Measurements from ENCODE around the gene PTOV1.
A peak's percentile ranks its signal among the peaks of the same experiment; 100 is the strongest.

The PTOV1 gene

DNA sequence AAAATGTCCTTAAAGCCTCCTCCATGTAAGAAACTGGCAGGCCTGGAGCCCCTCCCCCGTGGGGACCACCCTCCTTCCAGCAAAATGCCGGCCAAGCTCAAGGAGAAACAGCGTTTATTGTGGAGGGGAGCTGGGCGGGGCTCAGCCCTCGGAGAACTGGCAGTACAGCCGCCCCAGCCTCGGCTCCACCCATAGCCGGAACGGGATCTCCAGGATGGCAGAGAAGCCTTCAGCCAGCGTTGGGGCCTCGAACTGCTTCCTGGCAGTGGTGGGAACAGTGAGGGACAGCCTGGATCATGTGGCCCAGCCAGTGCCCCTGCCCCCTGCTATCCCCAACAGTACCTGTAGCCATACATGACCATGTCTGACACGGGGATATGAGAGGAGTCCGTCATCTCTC is 10.1 kb downstream of the PTOV1 start:
- DNase-seq, result peak; percentile 76

DNA sequence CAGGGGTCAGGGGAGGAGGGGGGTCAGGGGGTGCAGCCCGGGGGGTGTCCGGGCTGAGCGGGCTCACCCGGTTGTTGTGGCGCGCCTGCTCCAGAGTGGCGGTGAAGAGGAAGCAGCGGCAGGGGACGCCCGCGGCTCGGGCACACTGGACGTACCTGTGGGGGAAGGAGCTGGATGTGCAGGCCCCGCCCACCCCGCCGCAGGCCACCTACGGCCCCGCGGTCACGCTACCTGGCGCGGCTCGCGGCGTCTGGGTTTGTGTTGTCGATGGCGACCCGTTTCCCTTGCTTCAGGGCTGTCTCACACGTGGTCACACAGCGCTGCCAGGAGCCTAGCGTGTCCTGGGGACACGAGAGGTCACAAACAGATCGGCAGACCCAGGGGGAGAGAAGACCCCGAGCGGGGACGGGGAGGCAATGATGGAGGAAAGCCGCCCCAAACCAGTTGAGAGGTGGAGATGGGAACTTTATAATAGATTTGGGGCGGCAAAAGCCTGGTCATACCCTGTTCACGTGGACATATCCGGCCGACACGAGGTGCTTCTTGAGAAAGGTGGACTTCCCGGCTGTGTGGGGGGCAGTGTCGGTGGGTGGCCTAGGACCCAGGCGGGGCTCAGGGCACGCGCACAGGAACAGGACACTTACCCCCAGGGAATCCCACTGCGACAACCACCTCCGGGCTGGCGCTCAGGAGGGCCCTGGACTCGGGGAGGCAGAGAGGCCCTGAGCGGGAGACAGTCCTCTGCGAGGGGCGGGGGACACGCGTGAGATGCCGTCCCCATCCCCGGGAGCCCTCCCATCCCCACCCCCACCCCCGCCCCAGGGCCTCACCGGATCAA is 10.8 kb downstream of the PTOV1 start:
- DNase-seq, result peak; percentile 25

DNA sequence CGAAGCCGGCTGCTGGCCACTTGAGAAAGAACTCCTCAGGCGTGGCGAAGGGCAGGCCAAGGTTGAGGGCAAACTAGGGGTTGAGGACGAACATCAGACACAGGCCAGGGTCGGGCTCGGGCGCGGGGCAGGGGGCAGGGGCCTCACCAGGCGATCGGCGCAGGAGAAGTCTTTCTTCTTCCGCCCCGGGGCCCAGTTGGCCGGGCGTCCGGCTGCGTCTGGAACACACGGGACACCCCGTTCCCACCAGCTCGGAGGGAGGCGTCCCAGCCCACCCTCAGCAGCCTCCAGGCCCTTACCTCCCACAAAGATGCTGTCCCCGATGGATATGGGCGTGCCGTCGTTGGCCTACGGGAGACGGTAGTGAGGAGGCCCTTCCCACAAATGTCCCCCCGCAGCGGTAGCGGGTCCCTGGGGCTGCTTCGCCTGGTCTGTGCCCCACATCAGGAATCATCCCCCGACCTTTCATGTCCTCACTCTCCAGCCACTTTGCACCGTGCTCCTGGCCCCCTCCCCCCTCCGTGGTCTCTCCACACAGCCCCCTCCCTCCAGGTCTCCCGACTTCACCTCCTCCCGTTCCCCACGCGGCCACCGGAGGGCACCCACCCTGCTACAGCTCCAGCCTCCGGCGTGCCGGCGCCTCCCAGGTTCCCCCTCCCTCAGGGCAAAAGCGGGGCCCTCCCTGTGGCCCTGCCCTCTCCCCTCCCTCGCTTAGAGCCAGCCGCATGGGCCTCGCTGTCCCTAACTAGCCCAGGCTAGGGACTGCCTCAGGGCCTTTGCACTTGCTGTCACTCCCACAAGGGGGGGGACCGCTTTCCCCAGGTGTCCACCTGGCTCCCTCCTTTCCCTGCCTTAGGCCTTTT is 11.7 kb downstream of the PTOV1 start:
- peak; percentile 39 for DNase-seq

DNA sequence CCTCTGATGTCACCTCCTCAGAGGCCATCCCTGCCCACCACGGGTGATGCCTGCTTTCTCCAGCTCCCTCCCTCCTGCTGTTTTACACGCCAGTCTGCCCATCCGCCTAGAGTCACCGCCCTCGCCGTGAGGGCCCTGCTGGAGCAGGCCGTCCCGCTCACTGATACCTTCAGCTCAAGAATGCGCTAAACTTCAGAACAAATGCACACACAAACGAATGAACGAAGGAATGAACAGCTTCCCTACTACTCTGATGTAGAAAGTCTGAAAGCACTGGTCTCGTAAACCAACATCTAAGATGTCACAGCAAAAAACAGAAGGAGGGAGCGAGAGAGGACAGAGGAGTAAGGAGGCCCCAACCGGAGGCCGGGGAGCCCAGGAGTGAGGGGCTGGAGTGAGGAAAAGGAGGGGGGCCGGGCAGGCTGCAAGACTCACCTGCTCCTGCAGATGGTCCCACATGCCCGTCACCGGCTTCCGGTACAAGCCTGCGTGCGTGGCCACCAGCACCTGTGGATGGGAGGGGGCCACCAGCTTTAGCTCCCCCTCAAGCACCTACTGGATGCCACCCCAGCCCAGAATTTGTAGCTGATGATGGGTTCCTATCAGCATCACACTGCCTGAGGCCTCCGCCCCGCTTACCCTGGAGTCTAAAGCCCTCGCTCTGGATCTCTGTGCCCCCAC is 12.4 kb downstream of the PTOV1 start:
- DNase-seq, result no peak

DNA sequence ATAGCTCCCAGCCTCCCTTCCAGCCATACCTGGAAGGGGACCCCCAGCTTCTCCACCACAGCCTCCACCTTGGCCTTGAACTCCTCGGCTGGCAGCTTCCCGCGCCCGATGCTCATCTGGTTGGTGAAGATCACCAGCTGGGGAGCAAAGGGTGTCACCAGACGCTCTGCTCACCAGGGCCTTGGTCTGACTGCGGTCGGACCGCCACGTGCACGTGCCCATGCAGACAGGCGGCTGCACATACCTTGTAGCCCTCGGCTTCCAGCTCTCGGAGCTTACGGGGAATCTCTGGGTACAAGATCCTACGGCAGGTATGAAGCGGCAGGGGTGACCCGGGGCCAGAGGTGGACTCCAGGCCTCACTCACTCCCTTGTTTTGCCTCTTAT is 13.0 kb downstream of the PTOV1 start:
- DNase-seq, result peak; percentile 24

DNA sequence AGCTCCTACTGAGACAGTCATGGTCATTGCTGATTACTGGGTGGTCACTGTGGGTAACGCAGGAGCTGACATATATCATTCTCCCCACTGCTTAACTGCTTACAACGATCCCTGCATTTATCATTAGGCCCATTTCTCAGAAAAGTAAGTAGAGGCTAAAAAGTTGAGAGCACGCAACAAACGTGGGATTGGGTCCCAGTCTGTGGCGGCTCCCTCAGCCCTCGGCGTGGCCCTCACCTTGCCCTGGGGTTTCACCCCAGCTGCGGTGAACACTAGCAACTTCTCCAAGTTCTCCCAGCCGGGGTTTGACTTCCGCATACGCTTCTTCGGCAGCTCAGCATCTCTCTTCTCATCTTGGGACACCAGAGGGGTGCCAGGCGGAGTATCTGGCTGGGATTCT is 13.9 kb downstream of the PTOV1 start:
- DNase-seq, result no peak

DNA sequence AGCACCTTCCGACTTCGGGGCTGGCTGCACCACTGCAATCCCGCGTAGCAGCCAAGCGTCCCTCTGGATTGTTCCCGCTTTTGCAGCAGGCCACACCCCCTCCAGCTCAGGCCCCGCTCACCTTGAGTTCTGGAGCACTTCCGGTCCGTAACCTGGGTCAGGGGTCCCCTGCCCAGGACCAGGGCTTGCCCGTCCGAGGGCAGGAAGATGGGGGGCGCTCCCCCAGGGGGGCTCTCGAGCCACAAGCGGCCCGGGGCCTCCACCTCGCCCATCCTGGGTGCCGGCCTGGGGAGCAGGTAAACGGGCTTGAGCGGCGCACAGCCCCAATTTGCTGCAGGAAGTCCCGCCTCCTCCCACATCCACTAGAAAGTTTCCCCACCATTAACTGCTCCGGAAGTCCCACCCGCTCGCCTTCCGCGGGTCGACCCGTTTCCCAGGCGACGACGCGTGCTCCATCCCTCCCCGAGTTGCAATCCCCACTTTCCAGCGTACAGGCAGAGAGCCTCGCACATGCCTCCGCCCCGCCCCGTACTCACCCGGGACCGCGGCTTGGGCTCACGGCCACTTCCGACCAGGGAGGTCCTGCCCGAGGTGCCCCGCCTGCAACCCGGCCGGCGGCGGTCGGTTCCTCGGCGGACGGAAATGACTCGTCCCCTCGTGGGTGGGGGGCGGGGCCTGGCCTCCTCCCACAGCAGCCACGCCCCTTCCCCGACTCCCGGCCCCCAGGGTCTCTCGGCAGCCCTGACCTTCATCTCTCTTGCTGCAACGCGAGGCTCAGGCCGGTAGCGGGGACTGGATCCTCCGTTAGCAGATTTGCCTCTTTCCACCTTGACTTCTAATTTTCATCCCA is 16.2 kb downstream of the PTOV1 start, which contains the start of gene PNKP:
PNKP (minus strand) TSS at position 644 of the 850 bp plus-strand sequence; CDS start at position 272, 372 bp downstream.
- peak; percentile 96 for DNase-seq

DNA sequence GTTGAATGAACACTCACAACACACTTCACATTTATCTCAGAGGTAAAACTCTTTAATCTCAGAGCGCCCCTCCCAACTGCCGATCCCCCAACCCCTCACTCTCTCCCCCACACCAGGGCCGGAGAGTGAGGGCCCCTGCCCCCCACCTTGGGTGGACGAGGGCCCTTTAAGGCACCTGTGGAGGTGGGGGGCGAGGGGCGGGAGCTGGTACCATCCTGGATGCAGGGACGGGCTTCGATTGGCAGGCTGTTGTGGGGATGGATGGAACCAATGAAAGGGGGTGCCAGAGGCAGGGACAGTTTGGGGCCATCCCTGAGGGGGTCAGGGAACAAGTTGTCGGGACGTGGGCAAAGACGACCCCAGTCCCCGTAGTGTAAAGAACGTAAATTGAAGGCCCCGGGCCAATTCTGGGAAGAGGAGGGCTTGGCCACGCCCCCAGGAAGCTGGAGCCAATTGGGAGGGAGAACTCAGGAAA is 18.1 kb downstream of the PTOV1 start:
- DNase-seq, result no peak

DNA sequence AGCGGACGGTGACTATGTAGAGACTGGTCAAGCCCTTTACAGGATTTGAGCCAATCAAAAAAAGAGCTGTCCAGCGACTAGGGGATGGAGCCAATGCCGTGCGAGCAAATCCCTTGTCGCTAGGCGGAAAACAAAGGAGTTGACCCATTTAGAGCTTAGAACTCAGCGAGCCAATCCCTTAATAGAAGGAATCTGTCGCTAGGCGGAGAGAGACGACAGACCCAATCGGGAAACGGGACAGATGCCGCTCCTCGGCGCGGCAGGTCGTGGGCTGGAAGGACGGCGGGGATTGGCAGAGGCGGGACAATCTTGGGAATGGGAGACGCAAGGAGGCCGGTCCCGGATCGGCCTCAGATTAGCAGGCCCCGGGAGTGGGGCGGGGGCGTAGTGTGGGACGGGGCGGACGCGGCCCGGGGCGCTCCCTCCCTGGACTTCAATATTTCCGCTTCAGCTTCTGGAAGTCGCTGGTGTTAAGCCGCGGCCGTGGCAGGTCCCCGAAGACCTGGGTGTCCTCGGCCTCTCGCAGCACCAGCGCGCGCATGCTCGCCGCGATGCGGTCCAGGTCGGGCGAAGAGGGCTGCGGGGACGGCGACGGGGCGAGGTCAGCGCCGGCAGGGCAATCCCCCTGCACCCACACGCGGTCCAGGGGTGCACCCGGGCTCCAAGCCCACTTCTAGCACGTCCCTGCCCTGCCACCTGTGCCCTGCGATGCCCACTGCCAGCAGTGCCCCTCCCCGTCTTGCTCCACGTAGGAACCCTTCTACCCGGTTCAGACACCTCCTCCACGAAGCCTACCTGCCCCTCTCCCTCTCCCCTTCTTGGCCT is 18.7 kb downstream of the PTOV1 start:
- DNase-seq, result peak; percentile 99

DNA sequence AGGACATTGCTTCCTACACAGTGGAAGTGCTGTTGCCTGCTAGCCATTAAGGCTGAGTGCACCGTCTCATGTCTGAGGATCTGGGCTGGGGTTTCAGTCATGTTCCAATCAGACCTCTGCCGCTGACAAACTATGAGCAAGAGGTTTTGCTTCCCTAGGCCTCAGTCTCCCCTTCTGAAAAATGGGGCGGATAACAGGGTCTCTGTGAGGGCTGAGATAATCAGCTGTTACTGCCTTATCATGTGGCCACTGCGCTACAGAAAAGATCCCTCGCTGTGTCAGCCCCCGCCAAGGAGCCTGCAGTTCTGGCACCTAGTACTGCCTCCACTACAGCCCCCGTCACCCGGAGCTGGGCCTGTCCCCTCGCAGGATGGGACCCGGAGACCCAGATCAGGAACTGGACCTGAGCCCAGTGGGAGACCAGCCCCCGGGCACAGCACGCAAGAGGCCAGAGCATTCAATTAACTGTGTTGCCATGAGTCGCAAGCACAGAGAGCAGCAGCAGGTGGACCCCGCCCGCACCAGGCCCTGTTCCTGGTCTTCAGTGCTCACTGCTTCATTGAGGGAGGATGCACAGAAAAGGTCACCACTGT is 19.4 kb downstream of the PTOV1 start:
- no peak for DNase-seq

DNA sequence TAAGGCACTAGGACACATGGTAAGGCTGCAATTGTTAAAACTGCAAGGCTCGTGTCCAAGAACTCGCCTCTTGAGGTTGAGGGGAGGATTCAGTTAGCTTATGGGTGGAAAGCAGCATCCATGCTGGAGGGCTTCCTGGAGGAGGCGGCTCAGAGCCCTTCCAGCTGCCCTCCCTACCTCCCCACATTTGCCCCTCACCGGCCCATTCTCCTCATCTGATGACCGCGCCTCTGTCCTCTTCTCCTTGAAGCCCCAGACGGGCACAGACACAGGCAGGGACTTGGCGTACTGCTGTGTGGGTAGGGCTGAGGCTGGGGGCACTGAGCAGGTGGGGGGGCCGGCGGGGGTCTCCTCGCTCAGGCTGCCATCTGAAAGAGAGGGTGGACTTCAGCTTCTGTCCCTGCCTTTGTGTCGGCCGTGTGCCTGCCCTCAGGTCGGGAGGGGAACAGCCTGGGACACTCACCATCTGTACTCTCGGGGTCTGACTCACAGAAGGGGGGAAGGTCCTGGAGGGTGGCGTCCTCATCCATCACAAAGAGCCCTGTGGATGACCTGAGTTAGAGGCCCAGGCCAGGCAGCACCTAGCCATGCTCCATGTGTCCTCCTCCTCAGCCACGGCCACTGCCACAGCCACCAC is 20.5 kb downstream of the PTOV1 start:
- no peak for DNase-seq

DNA sequence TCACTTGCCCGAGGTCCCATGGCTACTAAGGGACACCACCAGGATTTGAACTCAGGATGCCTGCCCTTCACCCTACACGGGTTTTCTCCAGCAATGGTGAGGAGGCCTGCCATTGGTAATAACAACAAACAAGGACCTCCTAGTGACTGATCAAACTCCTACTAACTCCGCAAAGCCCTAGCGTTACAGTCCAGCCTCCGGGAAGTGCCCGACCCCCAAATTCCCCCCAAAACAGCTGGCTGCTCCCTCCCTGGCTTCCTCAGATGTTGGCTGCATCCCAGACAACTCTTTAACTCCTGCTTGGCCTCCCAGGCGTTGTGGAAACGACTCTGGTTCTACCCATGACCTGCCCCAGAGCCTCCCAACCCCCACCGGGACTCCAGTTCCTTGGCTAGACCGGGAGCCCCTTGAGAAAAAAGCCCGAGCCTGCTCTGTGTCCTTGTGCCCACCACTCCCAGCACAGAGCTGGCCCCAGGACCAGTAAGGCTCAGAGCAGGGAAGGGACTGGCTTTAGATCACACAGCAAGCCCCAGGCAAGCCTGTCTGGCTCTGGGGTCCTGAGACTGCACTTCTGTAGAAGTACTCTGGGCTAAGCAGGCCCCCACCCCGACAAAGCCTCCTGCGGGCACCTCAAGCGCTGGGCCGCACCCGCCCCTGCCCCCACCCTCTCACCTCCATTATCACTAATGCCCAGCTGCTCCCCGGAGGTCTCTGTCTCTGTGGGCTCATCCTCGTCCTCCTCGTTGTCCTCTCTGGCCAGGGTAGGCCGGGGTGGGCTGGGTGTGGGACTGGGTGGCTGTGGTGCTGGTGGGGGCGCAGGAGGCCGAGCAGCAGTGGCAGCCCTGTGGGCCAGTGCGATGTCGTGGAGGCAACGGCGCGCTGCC is 21.5 kb downstream of the PTOV1 start:
- no peak for DNase-seq

DNA sequence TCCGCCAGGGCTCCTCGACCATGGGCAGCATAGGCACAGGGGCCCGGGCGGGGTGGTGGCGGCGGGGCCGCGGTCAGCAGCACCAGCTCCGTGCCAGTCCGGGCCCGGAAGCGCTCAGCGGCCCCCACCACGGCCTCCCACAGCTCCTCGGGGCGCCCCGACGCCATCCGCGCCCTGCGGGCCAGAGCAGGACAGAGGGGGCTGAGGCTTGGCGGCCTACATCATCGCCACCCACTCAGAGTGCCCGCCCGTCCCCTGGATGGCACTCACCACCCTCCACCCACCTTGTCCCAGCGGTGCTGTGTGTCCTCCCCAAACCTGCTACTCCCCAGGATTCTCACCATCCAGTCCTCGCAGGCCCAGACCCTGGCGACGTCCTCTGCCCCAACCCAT is 22.2 kb downstream of the PTOV1 start:
- DNase-seq, result no peak

DNA sequence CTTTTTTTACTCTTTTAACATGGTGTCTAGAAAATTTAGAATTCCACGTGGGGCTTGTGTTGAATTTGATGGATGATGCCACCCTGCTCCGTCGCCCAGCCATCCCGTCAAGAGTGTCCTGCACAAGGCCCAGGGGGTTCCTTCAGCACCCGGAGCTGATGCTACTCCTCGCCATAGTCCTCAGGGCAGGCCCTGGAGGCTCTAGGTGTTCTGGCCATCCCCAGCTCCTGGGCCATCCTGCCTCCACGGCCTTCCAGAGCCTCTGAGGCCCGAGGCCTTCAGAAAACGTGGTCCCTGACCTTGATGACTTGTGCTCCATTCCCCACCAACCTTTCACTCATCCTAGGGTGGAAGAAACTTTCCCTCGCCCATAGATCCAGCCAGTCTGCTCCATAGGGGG is 22.9 kb downstream of the PTOV1 start:
- DNase-seq, result no peak

DNA sequence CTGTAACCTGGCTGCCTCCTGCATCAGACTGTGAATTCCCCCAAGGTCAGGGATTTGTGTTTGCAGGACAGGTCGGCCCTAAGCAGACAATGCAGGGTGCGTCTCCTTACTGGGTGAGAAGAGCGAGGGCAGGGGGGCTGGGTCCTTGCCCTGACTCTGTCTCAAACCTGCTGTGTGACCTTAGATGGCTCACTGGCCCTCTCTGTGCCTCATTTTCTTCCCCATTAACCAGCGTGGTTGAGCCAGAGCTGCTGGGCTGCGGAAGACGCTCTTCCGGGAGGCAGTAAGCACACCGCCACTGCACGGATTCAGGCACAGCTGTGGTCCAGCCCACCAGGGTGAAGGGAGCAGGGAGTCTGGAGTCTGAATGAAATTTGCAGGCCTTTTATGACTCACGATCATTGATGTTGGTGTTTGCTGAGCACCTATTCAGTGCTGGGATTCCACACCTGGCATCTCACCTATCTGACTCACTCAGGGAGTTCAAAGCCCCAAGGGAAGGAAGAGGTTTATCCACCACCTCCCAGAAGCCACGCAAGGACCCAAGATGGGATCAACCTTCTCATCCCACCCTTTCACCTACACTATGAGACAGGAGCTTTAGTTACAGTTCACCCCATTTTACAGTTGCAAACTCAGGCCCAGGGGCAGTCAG is 23.7 kb downstream of the PTOV1 start:
- DNase-seq, result no peak

DNA sequence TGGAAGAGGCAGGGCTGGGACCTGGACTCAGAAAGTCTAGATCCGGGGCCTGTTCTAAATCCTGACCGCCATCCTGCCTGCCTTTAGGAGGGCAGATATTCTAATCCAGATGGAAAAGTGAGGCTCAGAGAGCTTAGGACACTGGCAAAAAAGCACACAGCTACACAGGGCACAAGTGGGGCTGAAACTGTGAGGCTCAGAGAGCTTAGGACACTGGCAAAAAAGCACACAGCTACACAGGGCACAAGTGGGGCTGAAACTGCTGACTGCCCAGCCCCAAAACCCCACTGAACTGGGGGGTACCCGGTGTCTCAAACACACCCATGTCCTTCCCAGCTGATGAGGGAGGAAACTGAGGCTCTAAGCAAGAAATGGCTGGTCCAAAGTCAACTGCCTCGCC is 24.2 kb downstream of the PTOV1 start:
- DNase-seq, result no peak

DNA sequence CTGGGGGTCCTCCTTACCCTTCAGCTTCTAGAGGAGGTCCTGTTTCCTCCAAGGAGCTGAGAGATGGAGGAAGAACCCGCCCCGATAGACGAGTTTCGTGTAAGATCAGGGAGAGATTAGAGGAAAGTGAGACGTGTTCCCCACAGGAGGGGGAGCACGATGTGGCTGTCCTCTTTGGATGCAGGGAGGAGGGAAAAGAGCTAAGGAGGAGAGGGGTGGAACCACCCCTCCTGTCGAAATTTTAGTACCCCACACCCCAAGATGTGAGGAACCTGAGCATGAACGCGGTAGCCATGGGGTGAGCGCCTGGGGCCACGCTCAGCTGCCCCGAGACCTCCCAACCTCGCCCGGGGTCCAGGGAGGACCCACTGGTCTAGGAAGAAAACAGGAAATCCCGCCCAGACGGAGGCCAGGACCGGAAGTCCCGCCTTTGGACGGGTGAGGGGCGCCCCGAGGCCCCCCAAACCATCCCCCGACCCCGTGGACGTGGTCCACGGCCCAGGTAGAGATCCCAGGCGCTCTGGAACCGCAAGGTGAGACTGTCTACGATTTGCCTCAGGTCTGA is 25.0 kb downstream of the PTOV1 start:
- DNase-seq, result peak; percentile 80

DNA sequence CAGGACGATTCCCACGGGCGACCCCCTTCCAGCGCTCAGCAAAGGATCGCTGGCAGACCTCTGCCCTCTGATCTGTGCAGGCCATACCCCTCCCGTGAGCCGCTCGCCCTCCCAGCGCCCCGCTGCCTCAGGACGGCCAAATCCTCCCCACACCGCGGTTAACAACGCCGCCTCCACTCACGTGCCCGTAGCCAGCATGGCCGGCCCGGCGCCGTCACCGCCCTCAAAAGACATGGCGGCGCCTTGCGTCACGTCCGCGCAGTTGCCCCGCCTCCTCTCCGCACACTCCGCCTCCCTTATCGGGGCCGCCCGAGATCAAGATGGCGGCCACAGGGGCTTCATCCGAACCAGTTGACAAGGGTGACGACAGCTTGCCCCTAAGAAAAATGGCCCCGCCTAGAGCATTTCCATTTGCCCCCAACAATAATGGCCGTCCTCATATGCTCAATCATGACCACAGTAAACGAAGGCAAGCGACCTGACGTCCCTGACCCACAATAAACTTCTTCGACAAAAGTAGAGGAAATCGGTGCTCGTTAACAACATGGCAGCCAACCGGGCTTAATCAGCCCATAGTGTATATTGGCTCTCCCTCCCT is 25.6 kb downstream of the PTOV1 start:
- DNase-seq, result peak; percentile 99

All from right hindlimb (tissue), 1 donor.